ENCODE results near the gene CENPE. TPM values are rescaled to one million over a fixed set of nuclear protein-coding genes. Genes with fewer than 3 reads are reported as not detected.

Gene CENPE
- total and polyA plus RNA-seq, 3 donors from 2014 or later = 0.96 to 9.1 (median 6.6) TPM

DNA sequence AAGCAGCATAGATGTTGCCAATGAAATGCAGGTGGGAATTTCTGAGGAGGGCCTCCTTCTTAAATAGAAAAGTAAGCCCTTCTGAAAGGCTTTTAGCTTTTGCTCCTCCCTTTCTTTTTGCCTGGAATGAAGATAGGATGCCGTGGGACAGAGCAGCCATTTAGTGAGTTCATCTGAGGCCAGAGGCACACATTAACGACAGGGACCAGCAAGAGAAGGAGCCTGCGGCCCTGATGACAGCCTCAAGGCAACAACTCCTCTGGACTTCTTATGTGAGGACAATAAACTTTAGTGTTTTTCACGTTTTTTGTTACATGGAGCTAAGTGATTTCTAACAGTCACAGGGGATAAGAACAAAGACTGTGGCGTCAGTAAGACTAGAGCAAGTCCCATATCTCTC, 97.5 kb downstream of the CENPE start:
- H3K36me3 ChIP-seq (ENCODE audit: low read depth, missing control alignments) = no peaks in the 10 kb centered on the region
- H3K27me3 ChIP-seq = no peaks in the 10 kb centered on the region
- WGBS, 2 donors = 60 to 65% methylated on average over 5 of the region's 5 CpGs
- H3K9me3 ChIP-seq = no peaks in the 10 kb centered on the region
- H3K4me3 ChIP-seq = no peak overlapping the region
- H3K4me1 ChIP-seq = peaks cover 22% of the 10 kb centered on the region
- TF ChIP-seq, protein P1, sequence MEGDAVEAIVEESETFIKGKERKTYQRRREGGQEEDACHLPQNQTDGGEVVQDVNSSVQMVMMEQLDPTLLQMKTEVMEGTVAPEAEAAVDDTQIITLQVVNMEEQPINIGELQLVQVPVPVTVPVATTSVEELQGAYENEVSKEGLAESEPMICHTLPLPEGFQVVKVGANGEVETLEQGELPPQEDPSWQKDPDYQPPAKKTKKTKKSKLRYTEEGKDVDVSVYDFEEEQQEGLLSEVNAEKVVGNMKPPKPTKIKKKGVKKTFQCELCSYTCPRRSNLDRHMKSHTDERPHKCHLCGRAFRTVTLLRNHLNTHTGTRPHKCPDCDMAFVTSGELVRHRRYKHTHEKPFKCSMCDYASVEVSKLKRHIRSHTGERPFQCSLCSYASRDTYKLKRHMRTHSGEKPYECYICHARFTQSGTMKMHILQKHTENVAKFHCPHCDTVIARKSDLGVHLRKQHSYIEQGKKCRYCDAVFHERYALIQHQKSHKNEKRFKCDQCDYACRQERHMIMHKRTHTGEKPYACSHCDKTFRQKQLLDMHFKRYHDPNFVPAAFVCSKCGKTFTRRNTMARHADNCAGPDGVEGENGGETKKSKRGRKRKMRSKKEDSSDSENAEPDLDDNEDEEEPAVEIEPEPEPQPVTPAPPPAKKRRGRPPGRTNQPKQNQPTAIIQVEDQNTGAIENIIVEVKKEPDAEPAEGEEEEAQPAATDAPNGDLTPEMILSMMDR (IDR thresholded peaks at IDR 0.05) = no peak
- no peak for TF ChIP-seq POLR2A (IDR thresholded peaks at IDR 0.05)
- intact Hi-C loops (cut with DNase I; ENCODE audit: low total_unique reads) = no loop called here
- no peak overlapping the region for H3K27ac ChIP-seq
- no peak for DNase-seq

DNA sequence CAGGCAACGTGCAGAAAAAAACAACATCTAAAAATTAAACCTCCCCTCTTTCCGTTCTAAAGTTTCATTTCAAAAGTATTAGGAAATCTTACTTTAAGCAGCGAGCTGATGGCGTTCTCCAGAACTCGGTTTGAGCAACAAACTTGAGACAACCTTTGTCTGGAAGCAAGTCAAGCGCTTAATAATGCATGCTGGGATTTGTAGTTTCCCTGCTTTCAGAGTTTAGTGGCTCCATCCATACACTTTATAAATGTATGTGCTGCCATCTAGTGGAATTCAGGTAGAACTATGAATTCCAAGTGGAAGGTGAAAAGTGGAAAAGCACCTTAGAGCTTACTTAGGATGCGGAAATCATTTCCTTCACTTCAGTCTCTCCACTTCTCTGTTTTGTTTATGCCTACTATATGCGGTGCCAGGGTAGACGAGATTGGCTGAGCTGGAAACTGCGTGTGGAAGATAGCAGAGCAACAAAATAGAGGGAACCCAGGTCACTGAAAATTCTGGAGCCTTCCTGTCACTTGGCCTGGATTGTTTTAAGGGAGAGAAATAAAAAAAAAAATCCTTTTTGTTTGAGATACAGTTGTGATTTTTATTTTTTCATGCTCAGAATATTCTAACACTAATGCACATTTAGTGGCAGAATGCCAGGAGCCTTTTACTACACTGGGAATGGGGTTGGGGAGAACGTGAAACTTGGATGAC, 98.3 kb downstream of the CENPE start, which contains the start of gene BDH2:
TSS of gene BDH2 (minus strand) at position 144 of the 702 bp plus-strand sequence. CDS start 3,580 bp downstream, outside the sequence.
- intact Hi-C loops (cut with DNase I; ENCODE audit: low total_unique reads) = no loop called here
- DNase-seq = peak; percentile 78
- H3K27me3 ChIP-seq = no peaks in the 10 kb centered on the region
- peak within 1 kb of the TSS; percentile 34 to 62 for H3K4me3 ChIP-seq
- no peaks in the 10 kb centered on the region for H3K36me3 ChIP-seq (ENCODE audit: low read depth, missing control alignments)
- 15 to 17% methylated on average over 11 of the region's 11 CpGs for WGBS, 2 donors
- TF ChIP-seq, protein P1 (IDR thresholded peaks at IDR 0.05) = peak; percentile 75 to 90 (median 81)
- TF ChIP-seq POLR2A (IDR thresholded peaks at IDR 0.05) = no peak
- H3K4me1 ChIP-seq = peaks cover 22% of the 10 kb centered on the region
- H3K27ac ChIP-seq = peak within 1 kb of the TSS; percentile 71 to 77
- H3K9me3 ChIP-seq = no peaks in the 10 kb centered on the region

DNA sequence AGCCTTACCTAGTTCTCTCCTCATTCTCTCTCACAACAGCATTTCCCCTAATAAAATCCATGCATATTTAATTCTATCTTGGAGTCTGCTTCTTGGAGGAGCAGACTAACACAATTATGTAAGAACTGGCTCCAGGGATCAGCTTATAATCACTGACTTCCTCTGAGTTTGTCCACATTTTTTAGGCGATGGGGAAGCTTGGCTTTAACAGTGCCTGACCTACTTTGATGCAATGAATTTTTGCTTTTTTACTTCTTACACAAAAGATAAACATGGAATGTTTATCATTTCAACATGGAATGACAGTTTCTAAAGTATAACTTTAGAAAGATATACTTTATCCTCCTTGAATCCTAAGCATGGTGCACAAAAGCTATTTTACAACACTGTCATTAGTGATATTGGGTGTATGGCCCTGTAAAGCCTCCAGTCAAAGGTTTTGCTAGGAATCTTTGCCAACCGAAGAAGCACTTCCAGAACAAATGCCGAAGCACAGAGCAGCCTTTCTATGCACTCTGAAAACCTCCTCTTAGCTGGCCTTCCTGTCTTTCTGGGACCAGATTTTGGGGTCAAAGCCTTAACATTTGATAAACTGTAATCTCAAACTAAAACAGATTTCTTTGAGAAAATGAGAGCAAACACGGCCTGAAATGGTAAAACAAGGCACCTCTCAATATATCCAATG, 99.2 kb downstream of the CENPE start:
- no peaks in the 10 kb centered on the region for H3K27me3 ChIP-seq
- TF ChIP-seq, protein P1 (IDR thresholded peaks at IDR 0.05) = no peak
- no peak for TF ChIP-seq POLR2A (IDR thresholded peaks at IDR 0.05)
- H3K4me1 ChIP-seq = peaks cover 22% of the 10 kb centered on the region
- no peaks in the 10 kb centered on the region for H3K36me3 ChIP-seq (ENCODE audit: low read depth, missing control alignments)
- H3K4me3 ChIP-seq = peak overlapping the region; percentile 34 to 62
- peak overlapping the region; percentile 71 to 77 for H3K27ac ChIP-seq
- no peaks in the 10 kb centered on the region for H3K9me3 ChIP-seq
- intact Hi-C loops (cut with DNase I; ENCODE audit: low total_unique reads) = no loop called here
- no peak for DNase-seq
- 15 to 25% methylated on average over 4 of the region's 4 CpGs for WGBS, 2 donors

DNA sequence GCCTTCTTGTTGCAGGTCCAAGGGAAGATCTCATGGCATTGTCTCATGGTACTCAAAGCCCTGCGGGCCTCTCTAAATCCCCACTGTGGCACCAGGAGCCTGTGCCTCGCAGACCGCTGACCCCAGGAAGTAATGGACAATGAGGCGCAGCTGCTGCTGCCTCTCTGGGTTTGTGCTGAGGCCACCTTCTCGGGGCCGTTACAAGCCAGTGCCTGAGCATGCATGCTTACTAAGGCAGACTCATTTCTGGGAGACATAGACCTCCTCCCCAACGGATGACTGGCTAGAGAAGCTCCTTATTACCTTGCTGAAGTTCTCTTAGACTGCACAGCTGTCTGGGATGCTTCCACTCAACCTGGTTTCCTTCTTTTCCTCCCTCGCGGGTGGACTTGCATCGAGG, 99.8 kb downstream of the CENPE start:
- TF ChIP-seq POLR2A (IDR thresholded peaks at IDR 0.05) = no peak
- TF ChIP-seq, protein P1 (IDR thresholded peaks at IDR 0.05) = no peak
- Histone ChIP-seq H3K4me1 (peaks cover 22% of the 10 kb centered on the region), H3K9me3 (no peaks in the 10 kb centered on the region), H3K36me3 (ENCODE audit: low read depth, missing control alignments) (no peaks in the 10 kb centered on the region), H3K27me3 (no peaks in the 10 kb centered on the region), H3K27ac (peak overlapping the region in 1 of 2 donors; percentile 77), H3K4me3 (peak overlapping the region in 1 of 2 donors; percentile 62)
- intact Hi-C loops (cut with DNase I; ENCODE audit: low total_unique reads) = no loop called here
- DNase-seq = no peak
- WGBS, 2 donors = 49 to 54% methylated on average over 5 to 10 of the region's 10 CpGs

Data from testis (tissue), 3 donors.